Measurements from ENCODE around the gene SLAMF6.
A peak's percentile ranks its signal among the peaks of the same experiment; 100 is the strongest.
"Not testable (repeated sequence)": the region's sequence is repeated elsewhere in the genome, so short reads cannot be mapped to it uniquely, and the experiment has no call there.

Gene SLAMF6

GRCh38 chr1:160517519-160517918, 5.5 kb downstream of the SLAMF6 start:
- H3K9ac ChIP-seq (ENCODE audit: low read length in 5 of 5); H3K4me3 ChIP-seq (ENCODE audit: low read depth in 1 of 5, low read length in 5 of 5); H3K9me3 ChIP-seq (ENCODE audit: control insufficient read depth in 5 of 5, low read length in 5 of 5); H3K27me3 ChIP-seq (ENCODE audit: control insufficient read depth in 5 of 5, insufficient read depth in 4 of 5, low read length in 5 of 5); H3K4me1 ChIP-seq (ENCODE audit: control insufficient read depth in 5 of 5, insufficient read depth in 5 of 5, low read length in 5 of 5); H3K36me3 ChIP-seq (ENCODE audit: control insufficient read depth in 5 of 5, insufficient read depth in 5 of 5, low read length in 5 of 5); H3K27ac ChIP-seq (ENCODE audit: low read depth, low read length): not testable (repeated sequence)

- not testable (repeated sequence) for H3K36me3 ChIP-seq (ENCODE audit: control insufficient read depth in 5 of 5, insufficient read depth in 5 of 5, low read length in 5 of 5); H3K4me3 ChIP-seq (ENCODE audit: low read depth in 1 of 5, low read length in 5 of 5); H3K4me1 ChIP-seq (ENCODE audit: control insufficient read depth in 5 of 5, insufficient read depth in 5 of 5, low read length in 5 of 5); H3K9me3 ChIP-seq (ENCODE audit: control insufficient read depth in 5 of 5, low read length in 5 of 5); H3K27me3 ChIP-seq (ENCODE audit: control insufficient read depth in 5 of 5, insufficient read depth in 4 of 5, low read length in 5 of 5); H3K27ac ChIP-seq (ENCODE audit: low read depth, low read length); H3K9ac ChIP-seq (ENCODE audit: low read length in 5 of 5)
These were observed 7.1 kb downstream of the SLAMF6 start for GRCh38 chr1:160515908-160516307.

- H3K27me3 ChIP-seq (ENCODE audit: control insufficient read depth in 5 of 5, insufficient read depth in 4 of 5, low read length in 5 of 5), result no peaks in the 10 kb centered on the region
- no peaks in the 10 kb centered on the region for H3K4me1 ChIP-seq (ENCODE audit: control insufficient read depth in 5 of 5, insufficient read depth in 5 of 5, low read length in 5 of 5)
- no peak overlapping the region for H3K9ac ChIP-seq (ENCODE audit: low read length in 5 of 5)
- H3K4me3 ChIP-seq (ENCODE audit: low read depth in 1 of 5, low read length in 5 of 5), result no peak overlapping the region
- peaks cover 2 to 14% (median 12%) of the 10 kb centered on the region in 5 donors for H3K9me3 ChIP-seq (ENCODE audit: control insufficient read depth in 5 of 5, low read length in 5 of 5)
- no peaks in the 10 kb centered on the region for H3K36me3 ChIP-seq (ENCODE audit: control insufficient read depth in 5 of 5, insufficient read depth in 5 of 5, low read length in 5 of 5)
- no peak overlapping the region for H3K27ac ChIP-seq (ENCODE audit: low read depth, low read length)
These were observed 18.4 kb downstream of the SLAMF6 start for GRCh38 chr1:160504651-160505050.

- Histone ChIP-seq H3K4me1 (ENCODE audit: control insufficient read depth in 5 of 5, insufficient read depth in 5 of 5, low read length in 5 of 5) (no peaks in the 10 kb centered on the region), H3K9me3 (ENCODE audit: control insufficient read depth in 5 of 5, low read length in 5 of 5) (peaks cover 2 to 18% (median 14%) of the 10 kb centered on the region in 5 donors), H3K4me3 (ENCODE audit: low read depth in 1 of 5, low read length in 5 of 5) (no peak overlapping the region), H3K36me3 (ENCODE audit: control insufficient read depth in 5 of 5, insufficient read depth in 5 of 5, low read length in 5 of 5) (no peaks in the 10 kb centered on the region), H3K9ac (ENCODE audit: low read length in 5 of 5) (no peak overlapping the region), H3K27ac (ENCODE audit: low read depth, low read length) (no peak overlapping the region), H3K27me3 (ENCODE audit: control insufficient read depth in 5 of 5, insufficient read depth in 4 of 5, low read length in 5 of 5) (no peaks in the 10 kb centered on the region)
These were observed 20.0 kb downstream of the SLAMF6 start for GRCh38 chr1:160503087-160503486.

DNA sequence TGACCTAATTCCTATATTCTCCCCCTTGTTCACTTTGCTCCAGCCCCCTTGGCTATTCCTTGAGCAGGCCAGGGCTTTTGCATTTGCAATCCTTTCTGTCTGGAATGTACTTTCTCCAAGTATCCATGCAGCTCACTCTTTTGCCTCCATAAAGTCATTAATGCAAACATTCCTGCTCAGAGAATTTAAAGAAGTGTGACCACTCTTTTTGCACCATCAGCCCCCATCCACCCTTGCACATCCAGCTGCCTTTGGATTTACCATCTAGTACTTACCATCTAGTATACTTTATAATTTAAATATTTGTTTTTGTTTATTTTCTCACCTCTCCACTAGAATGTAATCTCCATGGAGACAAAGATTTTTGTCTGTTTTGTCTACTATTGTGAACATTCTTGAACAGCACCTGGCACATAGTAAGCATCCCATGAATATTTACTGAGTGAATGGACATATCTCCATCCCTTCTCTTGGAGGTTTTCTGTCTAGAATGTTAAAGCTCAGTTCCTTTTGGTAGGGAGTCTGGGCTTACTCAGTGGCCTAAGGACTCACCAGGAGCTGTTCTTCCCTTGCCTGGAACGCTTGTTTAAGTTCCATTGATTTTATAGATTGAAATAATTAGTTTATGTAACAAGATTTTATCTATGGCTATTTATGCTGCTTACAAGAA, 22.6 kb downstream of the SLAMF6 start:
- Histone ChIP-seq H3K27ac (ENCODE audit: low read depth, low read length) (peak overlapping the region; percentile 8), H3K4me3 (ENCODE audit: low read depth in 1 of 5, low read length in 5 of 5) (no peak overlapping the region)

DNA sequence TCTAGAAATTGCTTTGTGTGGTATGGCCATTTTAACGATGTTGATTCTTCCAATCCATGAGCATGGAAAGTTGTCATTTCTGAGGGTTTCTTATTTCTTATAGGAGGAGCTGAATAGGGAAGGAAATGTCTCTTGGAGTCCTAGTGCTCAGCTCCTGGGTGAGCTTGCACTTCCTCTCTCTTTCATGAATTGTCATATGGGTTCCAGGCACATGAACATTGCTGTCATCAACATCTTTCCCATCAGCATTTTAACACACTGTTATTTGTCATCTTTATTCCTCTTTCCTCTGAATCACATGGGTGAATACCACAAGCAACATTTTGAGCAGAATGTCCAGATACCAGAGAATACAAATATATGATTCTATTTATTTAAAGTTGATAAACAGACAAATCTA, 23.4 kb downstream of the SLAMF6 start:
- H3K4me1 ChIP-seq (ENCODE audit: control insufficient read depth in 5 of 5, insufficient read depth in 5 of 5, low read length in 5 of 5), result no peaks in the 10 kb centered on the region
- H3K36me3 ChIP-seq (ENCODE audit: control insufficient read depth in 5 of 5, insufficient read depth in 5 of 5, low read length in 5 of 5), result no peaks in the 10 kb centered on the region
- H3K27me3 ChIP-seq (ENCODE audit: control insufficient read depth in 5 of 5, insufficient read depth in 4 of 5, low read length in 5 of 5), result no peaks in the 10 kb centered on the region
- no peak overlapping the region for H3K4me3 ChIP-seq (ENCODE audit: low read depth in 1 of 5, low read length in 5 of 5)
- peaks cover 0 to 6% (median 2%) of the 10 kb centered on the region in 5 donors for H3K9me3 ChIP-seq (ENCODE audit: control insufficient read depth in 5 of 5, low read length in 5 of 5)
- H3K9ac ChIP-seq (ENCODE audit: low read length in 5 of 5), result no peak overlapping the region
- no peak overlapping the region for H3K27ac ChIP-seq (ENCODE audit: low read depth, low read length)

More for the DNA sequence above, 22.6 kb downstream of the SLAMF6 start:
- H3K27me3 ChIP-seq (ENCODE audit: control insufficient read depth in 5 of 5, insufficient read depth in 4 of 5, low read length in 5 of 5), result no peaks in the 10 kb centered on the region
- no peaks in the 10 kb centered on the region for H3K4me1 ChIP-seq (ENCODE audit: control insufficient read depth in 5 of 5, insufficient read depth in 5 of 5, low read length in 5 of 5)
- H3K36me3 ChIP-seq (ENCODE audit: control insufficient read depth in 5 of 5, insufficient read depth in 5 of 5, low read length in 5 of 5), result no peaks in the 10 kb centered on the region
- H3K9me3 ChIP-seq (ENCODE audit: control insufficient read depth in 5 of 5, low read length in 5 of 5), result peaks cover 0 to 8% (median 2%) of the 10 kb centered on the region in 5 donors
- H3K9ac ChIP-seq (ENCODE audit: low read length in 5 of 5), result no peak overlapping the region

- not testable (repeated sequence) for H3K9ac ChIP-seq (ENCODE audit: low read length in 5 of 5); H3K27ac ChIP-seq (ENCODE audit: low read depth, low read length); H3K36me3 ChIP-seq (ENCODE audit: control insufficient read depth in 5 of 5, insufficient read depth in 5 of 5, low read length in 5 of 5)
These were observed 24.6 kb downstream of the SLAMF6 start for GRCh38 chr1:160498301-160499065.

DNA sequence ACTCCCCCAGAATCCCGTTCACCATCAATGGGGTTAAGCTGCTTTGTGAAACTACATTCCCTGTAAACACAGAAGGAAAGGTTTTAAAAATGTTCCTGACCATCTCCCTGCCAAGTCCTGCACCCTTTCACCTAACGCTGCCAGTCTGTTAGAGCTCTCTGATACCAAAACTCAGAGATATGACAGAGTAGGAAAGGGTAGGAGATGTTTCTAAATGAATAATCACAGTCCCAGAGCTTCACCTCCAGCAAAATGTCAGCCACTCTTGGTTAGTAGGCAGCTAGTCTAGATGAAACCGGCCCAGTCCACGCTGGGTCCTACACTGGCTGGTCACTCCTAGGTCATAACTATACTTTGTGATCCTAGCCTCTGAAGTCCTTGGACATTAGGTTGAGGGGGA, 26.7 kb downstream of the SLAMF6 start:
- Histone ChIP-seq H3K4me1 (ENCODE audit: control insufficient read depth in 5 of 5, insufficient read depth in 5 of 5, low read length in 5 of 5) (no peaks in the 10 kb centered on the region), H3K9ac (ENCODE audit: low read length in 5 of 5) (no peak overlapping the region), H3K9me3 (ENCODE audit: control insufficient read depth in 5 of 5, low read length in 5 of 5) (peaks cover 0 to 6% (median 3%) of the 10 kb centered on the region in 5 donors), H3K27me3 (ENCODE audit: control insufficient read depth in 5 of 5, insufficient read depth in 4 of 5, low read length in 5 of 5) (no peaks in the 10 kb centered on the region), H3K36me3 (ENCODE audit: control insufficient read depth in 5 of 5, insufficient read depth in 5 of 5, low read length in 5 of 5) (no peaks in the 10 kb centered on the region), H3K4me3 (ENCODE audit: low read depth in 1 of 5, low read length in 5 of 5) (no peak overlapping the region), H3K27ac (ENCODE audit: low read depth, low read length) (no peak overlapping the region)

More at GRCh38 chr1:160498301-160499065, 24.6 kb downstream of the SLAMF6 start:
- not testable (repeated sequence) for H3K27me3 ChIP-seq (ENCODE audit: control insufficient read depth in 5 of 5, insufficient read depth in 4 of 5, low read length in 5 of 5); H3K9me3 ChIP-seq (ENCODE audit: control insufficient read depth in 5 of 5, low read length in 5 of 5); H3K4me3 ChIP-seq (ENCODE audit: low read depth in 1 of 5, low read length in 5 of 5); H3K4me1 ChIP-seq (ENCODE audit: control insufficient read depth in 5 of 5, insufficient read depth in 5 of 5, low read length in 5 of 5)

DNA sequence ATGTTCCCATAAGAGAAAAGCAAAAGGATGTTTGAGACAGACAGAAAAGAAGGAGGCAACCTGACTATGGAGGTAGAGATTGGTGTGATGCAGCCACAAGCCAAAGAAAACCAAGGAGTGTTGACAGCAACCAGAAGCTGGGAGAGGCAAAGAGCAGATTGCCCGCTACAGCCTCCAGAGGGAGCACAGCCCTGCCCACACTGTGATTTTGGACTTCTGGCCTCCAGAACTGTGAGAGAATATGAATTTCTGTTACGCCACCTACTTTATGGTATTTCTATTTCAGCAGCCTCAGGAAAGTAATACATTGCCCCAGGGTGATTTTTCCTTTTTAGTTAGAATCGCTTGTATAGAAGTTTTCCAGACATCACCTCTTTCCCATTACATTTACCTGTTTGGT, 28.4 kb downstream of the SLAMF6 start:
- H3K9me3 ChIP-seq (ENCODE audit: control insufficient read depth in 5 of 5, low read length in 5 of 5), result peaks cover 0 to 6% (median 3%) of the 10 kb centered on the region in 5 donors
- H3K4me3 ChIP-seq (ENCODE audit: low read depth in 1 of 5, low read length in 5 of 5), result no peak overlapping the region
- no peak overlapping the region for H3K9ac ChIP-seq (ENCODE audit: low read length in 5 of 5)
- no peaks in the 10 kb centered on the region for H3K4me1 ChIP-seq (ENCODE audit: control insufficient read depth in 5 of 5, insufficient read depth in 5 of 5, low read length in 5 of 5)
- no peaks in the 10 kb centered on the region for H3K27me3 ChIP-seq (ENCODE audit: control insufficient read depth in 5 of 5, insufficient read depth in 4 of 5, low read length in 5 of 5)
- H3K36me3 ChIP-seq (ENCODE audit: control insufficient read depth in 5 of 5, insufficient read depth in 5 of 5, low read length in 5 of 5), result no peaks in the 10 kb centered on the region
- no peak overlapping the region for H3K27ac ChIP-seq (ENCODE audit: low read depth, low read length)

DNA sequence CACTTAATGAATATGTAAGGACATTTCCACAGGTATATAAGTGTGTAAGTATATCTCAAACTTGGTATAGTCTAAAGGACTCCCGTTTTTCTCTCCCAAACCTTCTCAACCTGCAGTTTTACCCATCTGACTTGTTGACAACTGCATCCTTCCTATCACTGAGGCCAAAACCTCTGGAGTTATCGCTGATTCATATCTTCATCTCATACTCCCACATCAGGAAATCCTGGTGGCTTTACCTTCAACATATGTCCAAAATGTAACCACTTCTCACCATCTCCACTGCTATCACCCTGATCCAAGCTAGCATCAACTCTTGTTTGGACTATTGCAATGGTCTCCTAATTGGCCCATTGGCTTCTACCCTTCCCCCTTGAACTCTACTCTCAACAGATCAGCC, 30.4 kb downstream of the SLAMF6 start:
- Histone ChIP-seq H3K27ac (ENCODE audit: low read depth, low read length) (no peak overlapping the region), H3K9me3 (ENCODE audit: control insufficient read depth in 5 of 5, low read length in 5 of 5) (peaks cover 0 to 3% (median 0%) of the 10 kb centered on the region in 5 donors), H3K4me3 (ENCODE audit: low read depth in 1 of 5, low read length in 5 of 5) (no peak overlapping the region), H3K4me1 (ENCODE audit: control insufficient read depth in 5 of 5, insufficient read depth in 5 of 5, low read length in 5 of 5) (no peaks in the 10 kb centered on the region), H3K9ac (ENCODE audit: low read length in 5 of 5) (no peak overlapping the region), H3K27me3 (ENCODE audit: control insufficient read depth in 5 of 5, insufficient read depth in 4 of 5, low read length in 5 of 5) (peaks cover 0 to 2% (median 0%) of the 10 kb centered on the region in 5 donors), H3K36me3 (ENCODE audit: control insufficient read depth in 5 of 5, insufficient read depth in 5 of 5, low read length in 5 of 5) (no peaks in the 10 kb centered on the region)

All from subcutaneous abdominal adipose tissue (tissue), 5 donors.